Measurements from ENCODE around the gene ULBP2.

DNA sequence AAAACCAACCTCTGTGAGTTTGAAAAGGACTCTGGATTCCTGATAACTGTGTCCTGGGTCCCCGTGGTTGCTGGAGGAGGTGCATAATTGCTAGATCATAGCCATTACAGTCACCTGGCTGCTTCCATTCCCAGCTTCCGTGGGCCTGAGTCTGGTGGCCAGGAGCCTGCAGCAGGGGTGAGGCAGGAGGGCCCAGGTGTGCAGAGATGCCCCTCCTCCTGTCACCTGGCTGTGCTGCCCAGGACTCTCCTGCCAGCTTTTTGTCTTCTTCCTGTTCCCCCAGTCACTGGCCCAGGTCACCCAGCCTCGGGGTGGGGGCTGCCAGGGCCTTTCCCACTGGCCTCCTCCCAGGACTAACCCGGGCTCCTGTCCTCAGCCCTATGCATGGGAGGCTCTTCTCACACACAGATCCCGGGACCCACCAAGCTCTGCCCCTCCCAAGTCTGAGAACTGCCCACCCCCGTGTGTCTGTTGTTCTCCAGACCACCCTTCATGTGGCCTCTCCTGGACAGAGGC lies 53.5 kb downstream of the ULBP2 start:
- TF ChIP-seq, protein P1, sequence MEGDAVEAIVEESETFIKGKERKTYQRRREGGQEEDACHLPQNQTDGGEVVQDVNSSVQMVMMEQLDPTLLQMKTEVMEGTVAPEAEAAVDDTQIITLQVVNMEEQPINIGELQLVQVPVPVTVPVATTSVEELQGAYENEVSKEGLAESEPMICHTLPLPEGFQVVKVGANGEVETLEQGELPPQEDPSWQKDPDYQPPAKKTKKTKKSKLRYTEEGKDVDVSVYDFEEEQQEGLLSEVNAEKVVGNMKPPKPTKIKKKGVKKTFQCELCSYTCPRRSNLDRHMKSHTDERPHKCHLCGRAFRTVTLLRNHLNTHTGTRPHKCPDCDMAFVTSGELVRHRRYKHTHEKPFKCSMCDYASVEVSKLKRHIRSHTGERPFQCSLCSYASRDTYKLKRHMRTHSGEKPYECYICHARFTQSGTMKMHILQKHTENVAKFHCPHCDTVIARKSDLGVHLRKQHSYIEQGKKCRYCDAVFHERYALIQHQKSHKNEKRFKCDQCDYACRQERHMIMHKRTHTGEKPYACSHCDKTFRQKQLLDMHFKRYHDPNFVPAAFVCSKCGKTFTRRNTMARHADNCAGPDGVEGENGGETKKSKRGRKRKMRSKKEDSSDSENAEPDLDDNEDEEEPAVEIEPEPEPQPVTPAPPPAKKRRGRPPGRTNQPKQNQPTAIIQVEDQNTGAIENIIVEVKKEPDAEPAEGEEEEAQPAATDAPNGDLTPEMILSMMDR (conservative IDR thresholded peaks at IDR 0.05), result no peak
- TF ChIP-seq ZFX (IDR thresholded peaks at IDR 0.05), result no peak

Measured in C4-2B (cell line).